GM19397 (cell line): ENCODE measurements around the gene TMEM183A.

Source experiments
- ATAC-seq: cut with Tn5 transposase; IDR thresholded peaks from one replicate; pipeline ENCODE4 v1.9.1; 2021; ENCODE audit warnings: mild to moderate bottlenecking, moderate library complexity; ENCODE audit not compliant: unreplicated experiment

Gene TMEM183A

DNA sequence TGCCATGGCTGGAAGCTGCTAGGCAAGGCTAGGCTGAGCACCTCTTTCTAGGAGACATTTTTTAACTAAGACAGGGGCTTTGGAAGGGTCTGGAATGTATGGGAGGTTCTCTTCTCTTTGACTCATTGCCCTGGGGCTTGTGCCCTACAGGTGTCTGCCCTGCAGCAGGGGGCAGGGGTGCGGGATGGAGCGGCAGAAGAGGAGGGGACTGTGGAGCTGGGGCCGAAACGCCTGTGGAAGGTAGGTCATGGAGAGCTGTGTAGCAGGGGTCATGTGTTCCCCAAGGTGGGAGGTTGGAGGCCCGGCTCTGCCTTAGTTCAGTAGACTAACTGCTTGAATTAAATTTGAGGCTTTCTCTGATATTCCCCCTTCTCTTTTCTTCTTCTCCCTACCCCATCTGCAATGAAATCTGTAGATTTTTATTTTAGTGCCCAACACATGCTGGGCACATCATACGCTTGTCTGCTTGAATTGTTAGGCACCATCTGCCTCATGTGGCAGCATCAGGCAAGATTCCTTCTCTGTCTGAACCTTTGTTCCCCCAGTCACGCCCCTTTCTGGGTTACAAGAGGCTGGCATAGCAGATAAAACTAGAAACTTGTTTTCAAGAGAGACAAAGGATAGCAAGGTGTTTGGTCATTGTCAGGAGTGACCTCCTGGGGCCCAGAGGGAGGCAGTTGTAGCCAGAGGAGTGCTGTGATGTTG is 37.5 kb downstream of the TMEM183A start:
- ATAC-seq, result no peak

DNA sequence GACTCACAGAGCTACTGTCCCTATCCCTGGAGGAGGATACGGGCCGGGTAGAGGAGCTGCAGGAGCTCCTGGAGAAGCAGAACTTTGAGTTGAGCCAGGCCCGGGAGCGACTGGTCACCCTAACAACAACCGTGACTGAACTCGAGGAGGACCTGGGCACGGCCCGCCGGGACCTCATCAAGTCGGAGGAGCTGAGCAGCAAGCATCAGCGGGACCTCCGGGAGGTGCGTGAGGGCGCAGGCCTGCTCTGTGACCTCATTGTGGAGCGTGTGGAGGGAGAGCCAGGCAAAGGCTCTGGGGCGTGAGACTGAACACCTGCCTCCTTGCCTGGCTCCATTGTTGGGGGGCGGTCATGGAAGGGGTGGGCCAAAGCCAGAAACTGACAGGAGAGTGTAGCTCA is 38.2 kb downstream of the TMEM183A start:
- no peak for ATAC-seq

DNA sequence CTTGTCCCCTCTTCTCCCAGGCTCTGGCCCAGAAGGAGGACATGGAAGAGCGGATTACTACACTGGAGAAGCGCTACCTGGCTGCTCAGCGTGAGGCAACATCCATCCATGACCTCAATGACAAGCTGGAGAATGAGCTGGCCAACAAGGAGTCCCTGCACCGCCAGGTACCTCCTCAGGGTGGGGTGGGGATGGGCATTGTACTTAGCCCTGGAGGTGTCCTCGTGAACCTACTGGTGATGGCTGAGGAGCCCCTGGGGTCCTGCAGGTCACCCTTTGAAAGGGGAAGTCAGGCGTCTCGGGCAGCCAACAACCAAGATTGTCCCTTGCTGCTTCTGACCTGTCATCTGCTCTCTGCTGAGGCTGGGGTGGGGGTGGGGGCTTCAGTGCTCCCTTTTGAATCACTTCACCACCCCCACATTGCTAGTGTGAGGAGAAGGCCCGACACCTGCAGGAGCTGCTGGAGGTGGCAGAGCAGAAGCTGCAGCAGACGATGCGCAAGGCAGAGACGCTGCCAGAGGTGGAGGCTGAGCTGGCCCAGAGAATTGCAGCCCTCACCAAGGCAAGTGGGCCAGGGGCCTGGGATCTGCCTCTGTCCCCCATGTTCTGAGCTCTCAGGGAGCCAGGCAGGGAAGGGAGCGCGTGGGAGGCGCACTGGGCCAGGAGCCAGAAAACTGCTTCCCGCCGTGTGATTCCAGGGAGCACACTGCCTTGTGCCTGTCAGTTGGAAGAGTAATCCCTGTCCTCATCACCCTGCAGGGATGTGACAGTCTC is 38.8 kb downstream of the TMEM183A start:
- ATAC-seq, result no peak

DNA sequence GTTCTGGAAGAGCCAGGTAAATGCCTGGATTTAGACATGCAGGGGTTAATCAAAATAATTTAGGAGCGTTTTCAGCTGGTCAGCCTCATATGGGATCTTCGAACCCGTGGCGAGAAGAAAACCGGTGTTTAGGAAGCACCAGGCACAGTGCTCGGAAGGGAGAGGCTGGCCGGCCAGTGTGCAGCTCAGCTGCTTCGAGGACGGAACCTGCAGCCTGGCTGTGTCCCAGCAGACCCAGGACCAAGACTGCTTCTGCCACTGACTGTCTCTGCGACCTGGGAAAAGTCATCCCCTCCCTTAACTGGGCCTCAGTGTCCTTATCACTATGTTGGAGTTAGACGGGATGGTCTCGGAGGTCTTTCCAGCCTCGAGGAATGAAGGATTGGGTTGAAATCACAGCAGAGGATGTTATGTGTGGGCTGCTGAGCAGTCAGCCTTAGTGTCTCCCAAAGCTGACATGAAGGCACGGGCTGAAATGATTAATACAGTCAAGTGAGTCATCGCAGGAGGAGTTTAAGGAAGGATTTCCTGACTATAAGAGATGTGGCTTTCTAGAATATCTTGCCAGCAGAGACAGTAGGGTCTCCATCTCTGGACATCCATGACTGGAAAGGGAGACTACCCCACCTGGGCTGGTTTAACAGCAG is 39.9 kb downstream of the TMEM183A start:
- ATAC-seq, result no peak

- ATAC-seq, result no peak
Observed at GRCh38 chr1:203048086-203048485, 40.9 kb downstream of the TMEM183A start.

DNA sequence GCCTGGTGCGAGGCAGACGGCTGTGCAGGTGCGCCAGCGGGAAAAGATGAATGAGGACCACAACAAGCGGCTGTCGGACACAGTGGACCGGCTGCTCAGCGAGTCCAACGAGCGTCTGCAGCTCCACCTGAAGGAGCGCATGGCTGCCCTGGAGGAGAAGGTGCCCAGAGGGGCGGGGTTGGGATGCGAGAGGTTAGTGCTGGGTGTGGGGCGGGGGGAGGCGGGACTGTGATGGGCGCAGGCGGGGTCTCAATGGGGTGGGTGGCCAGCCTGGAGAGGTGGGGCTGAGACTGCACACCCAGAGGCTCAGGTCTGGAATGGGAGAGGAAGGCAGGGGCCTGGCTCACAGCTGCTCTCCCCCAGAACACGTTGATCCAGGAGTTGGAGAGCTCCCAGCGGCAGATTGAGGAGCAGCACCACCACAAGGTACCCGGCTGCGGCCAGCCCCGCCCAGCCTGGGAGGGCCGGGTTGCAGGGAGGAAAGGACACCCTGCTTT is 41.4 kb downstream of the TMEM183A start:
- ATAC-seq, result no peak

GRCh38 chr1:203049077-203049476 is 41.9 kb downstream of the TMEM183A start:
- ATAC-seq, result no peak

- no peak for ATAC-seq
Observed at GRCh38 chr1:203049576-203050180, 42.5 kb downstream of the TMEM183A start.

GRCh38 chr1:203050826-203051225 is 43.7 kb downstream of the TMEM183A start:
- no peak for ATAC-seq

GRCh38 chr1:203051841-203052324 is 44.7 kb downstream of the TMEM183A start:
- no peak for ATAC-seq

GRCh38 chr1:203052601-203053000 is 45.4 kb downstream of the TMEM183A start:
- ATAC-seq, result no peak

DNA sequence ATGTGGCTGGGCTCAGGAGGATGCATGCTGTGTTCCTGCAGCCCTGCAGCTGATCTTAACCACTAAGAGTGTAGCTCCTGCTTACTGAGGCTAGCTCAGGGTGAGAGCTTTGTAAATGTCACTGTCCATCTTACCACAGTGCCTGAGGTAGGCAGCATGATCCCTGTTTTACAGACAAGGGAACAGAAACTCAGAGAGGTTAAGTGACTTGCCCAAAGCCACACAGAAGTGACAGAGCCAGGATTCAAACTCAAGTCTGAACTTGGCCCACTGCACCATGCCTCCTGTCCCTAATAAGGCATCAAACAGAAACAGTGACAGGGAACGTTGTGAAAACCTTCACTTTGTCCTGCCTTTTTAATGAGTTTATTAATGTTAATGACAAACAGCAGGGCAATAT is 47.0 kb downstream of the TMEM183A start:
- no peak for ATAC-seq

- ATAC-seq, result no peak
Observed at GRCh38 chr1:203054642-203055041, 47.5 kb downstream of the TMEM183A start.

DNA sequence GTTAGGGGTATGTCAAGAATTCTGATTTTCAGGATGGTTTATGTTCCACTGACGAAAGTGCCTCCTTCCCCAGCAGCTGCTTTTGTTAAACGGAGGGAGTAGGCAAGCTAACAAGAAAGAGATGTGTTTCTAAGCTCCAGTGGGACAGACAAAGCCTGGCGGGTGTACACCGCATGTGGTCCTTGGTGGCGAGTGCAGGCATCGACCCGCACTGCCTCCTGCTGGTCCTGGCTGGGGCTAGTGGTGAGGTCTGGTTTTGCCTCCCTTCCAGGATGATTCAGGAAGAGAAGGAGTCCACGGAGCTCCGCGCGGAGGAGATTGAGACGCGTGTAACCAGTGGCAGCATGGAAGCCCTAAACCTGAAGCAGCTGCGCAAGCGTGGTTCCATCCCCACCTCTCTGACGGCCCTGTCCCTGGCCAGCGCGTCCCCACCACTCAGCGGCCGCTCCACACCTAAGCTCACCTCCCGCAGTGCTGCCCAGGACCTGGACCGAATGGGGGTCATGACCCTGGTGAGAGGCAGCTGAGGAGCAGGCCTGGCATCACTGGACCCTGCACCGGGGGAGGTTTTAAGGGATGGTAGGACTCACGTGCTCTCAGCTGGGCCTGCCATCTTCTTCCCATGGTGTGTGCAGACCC is 48.1 kb downstream of the TMEM183A start:
- ATAC-seq, result no peak

DNA sequence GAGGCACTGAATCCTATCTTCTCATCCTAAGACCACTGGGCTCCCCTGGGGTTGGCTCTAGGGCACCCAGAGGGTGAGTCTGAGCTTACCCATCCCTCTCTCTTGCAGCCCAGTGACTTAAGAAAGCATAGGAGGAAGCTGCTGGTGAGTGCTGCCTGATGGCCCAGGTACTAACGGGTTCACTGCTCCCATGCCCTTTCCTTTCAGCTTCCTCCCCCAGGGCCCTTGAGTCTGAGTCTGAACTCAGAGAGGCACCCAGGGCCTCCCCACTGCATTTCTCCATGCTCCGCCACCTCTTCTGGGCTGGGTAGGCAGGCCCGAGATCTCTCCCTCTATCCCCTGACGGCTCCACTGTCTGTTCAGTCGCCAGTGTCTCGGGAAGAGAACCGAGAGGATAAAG is 48.8 kb downstream of the TMEM183A start:
- ATAC-seq, result no peak

- no peak for ATAC-seq
Observed at GRCh38 chr1:203056516-203056915, 49.3 kb downstream of the TMEM183A start.

GRCh38 chr1:203057911-203058675 is 50.9 kb downstream of the TMEM183A start:
- no peak for ATAC-seq

DNA sequence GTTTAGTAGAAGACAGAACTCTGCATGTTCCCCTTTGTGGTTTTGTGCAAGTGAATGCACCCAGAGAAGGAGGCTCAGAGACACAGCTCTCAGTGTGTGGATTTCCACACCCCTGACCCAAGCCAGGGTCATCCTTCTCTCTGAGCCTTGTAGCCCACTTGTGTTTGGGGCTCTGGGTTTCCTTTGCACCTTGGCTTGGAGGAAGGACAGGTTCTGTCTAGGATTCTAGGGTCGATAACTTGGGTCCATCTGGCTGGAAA is 51.4 kb downstream of the TMEM183A start:
- no peak for ATAC-seq

GRCh38 chr1:203059485-203059884 is 52.3 kb downstream of the TMEM183A start:
- no peak for ATAC-seq

DNA sequence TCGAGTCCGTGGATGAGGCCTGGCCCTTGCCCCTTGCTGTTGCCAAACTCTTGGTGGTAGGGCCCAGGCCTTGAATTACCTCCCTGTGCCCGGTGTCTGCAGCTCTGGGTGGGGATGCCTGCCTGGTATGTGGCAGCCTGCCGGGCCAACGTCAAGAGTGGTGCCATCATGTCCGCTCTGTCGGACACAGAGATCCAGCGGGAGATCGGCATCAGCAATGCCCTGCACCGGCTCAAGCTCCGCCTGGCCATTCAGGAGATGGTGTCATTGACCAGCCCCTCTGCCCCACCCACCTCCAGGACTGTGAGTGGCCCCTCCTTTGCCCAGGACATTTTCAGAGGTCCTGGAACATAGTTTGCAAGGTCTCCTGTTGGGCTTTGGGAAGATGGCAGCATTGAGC is 52.9 kb downstream of the TMEM183A start:
- no peak for ATAC-seq
